Measurements from ENCODE around the gene PLCB1. TPM values are rescaled to one million over a fixed set of nuclear protein-coding genes. Genes with fewer than 3 reads are reported as not detected.

The PLCB1 gene
- total RNA-seq, 1 donor from 2014 or later = 6.3 TPM

DNA sequence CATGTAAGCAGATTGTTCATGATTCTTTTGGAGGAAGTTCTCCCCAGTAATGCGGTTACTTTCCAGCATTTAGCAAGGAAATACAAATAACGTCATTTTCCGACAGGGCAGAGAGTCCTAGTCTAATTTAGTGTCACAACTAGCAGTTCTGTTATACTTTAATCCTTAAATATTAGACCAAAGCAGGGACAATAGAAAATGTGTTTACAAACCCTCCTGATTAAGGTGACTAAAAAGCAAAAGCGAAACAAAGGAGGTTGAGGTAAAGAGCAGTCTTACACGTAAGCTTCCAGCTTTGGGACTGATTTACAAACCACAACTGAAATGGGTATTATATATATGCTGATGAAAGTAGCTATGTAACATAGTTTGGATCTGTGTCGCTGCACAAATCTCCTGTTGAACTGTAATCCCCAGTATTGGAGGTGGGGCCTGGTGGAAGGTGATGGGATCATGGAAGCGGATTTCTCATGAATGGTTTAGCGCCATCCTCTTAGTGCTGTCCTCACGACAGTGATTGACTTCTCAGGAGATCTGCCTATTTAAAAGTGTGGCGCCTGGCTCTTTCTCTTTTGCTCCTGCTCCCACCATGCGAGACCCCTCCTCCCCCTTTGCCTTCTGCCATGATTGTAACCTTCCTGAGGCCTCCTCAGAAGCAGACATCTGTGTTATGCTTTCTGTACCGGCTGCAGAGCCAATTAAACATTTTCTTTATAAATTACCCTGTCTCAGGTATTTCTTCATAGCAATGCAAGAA lies 81.9 kb downstream of the PLCB1 start:
- Histone ChIP-seq H3K27me3 (ENCODE audit: low read depth) (no peaks in the 10 kb centered on the region), H3K9me3 (no peaks in the 10 kb centered on the region), H3K4me3 (peak overlapping the region; percentile 32), H3K27ac (peak overlapping the region; percentile 50), H3K36me3 (no peaks in the 10 kb centered on the region), H3K4me1 (peaks cover 3% of the 10 kb centered on the region)
- ATAC-seq (no peak), DNase-seq (no peak)
- TF ChIP-seq, protein P1, sequence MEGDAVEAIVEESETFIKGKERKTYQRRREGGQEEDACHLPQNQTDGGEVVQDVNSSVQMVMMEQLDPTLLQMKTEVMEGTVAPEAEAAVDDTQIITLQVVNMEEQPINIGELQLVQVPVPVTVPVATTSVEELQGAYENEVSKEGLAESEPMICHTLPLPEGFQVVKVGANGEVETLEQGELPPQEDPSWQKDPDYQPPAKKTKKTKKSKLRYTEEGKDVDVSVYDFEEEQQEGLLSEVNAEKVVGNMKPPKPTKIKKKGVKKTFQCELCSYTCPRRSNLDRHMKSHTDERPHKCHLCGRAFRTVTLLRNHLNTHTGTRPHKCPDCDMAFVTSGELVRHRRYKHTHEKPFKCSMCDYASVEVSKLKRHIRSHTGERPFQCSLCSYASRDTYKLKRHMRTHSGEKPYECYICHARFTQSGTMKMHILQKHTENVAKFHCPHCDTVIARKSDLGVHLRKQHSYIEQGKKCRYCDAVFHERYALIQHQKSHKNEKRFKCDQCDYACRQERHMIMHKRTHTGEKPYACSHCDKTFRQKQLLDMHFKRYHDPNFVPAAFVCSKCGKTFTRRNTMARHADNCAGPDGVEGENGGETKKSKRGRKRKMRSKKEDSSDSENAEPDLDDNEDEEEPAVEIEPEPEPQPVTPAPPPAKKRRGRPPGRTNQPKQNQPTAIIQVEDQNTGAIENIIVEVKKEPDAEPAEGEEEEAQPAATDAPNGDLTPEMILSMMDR (IDR thresholded peaks at IDR 0.05) = no peak
- intact Hi-C loops (cut with DNase I) = no loop called here

DNA sequence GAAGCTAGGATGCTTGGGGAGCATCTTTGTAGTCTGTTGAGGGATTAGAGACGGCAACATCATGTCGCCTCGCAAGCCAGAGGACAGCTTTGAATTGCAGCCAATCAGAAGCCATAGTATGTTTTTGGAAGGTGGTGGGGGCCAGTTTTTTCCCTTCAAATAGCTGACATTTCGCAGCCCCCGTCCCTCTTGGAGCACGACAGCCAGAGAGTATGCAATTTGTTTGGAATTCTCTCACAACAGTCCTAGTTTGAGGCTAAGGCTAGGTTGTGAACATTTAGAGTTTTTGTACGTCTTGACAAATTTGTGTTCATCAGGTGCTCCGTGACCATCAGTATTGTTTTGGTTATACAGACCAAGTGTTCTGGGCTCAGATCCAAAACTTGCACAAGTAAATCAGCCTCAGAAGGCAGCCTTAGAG lies 83.3 kb downstream of the PLCB1 start:
- TF ChIP-seq, protein P1 (IDR thresholded peaks at IDR 0.05) = no peak
- H3K4me1 ChIP-seq = peaks cover 3% of the 10 kb centered on the region
- H3K4me3 ChIP-seq = no peak overlapping the region
- H3K9me3 ChIP-seq = no peaks in the 10 kb centered on the region
- intact Hi-C loops (cut with DNase I) = no loop called here
- no peaks in the 10 kb centered on the region for H3K36me3 ChIP-seq
- ATAC-seq (no peak), DNase-seq (no peak)
- no peaks in the 10 kb centered on the region for H3K27me3 ChIP-seq (ENCODE audit: low read depth)
- no peak overlapping the region for H3K27ac ChIP-seq

DNA sequence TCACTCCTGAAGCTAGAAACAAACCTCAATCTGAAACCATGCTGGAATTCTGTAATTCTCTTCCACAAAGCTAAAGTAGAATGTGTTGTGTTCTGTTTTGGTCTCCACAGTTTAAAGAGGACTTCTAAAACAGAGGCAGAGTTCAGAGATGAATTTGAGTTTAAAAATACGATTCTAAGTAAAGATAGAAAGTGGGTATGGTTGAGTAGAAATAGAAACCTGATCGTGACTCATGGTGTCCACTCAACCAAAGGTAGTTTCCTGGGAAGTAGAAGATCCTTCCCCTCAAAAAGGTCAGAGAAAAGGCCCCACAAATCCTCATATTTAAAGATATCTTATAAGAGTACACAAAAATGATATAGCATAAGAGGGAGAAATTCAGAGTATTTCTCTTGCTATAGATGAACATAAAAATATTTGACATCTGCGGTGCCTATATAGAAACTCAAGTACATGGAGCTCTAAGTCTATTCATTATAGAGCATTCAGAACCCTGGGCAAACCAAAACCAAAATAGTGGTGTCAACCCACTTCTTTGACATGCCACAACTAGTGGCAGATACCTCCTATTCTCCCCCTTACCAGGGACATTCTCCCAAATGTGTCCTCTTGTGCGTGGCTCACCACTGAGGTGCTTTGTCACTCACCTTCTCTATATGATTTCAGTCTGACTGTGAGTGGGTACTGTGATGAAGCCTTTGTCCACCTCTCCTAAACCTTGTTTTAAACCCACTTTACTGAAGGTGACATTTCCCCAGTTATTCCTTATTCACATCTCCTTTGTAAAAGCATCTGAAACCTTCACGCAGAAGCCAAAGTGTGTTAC lies 84.5 kb downstream of the PLCB1 start:
- Histone ChIP-seq H3K9me3 (no peaks in the 10 kb centered on the region), H3K27me3 (ENCODE audit: low read depth) (no peaks in the 10 kb centered on the region), H3K4me1 (peaks cover 3% of the 10 kb centered on the region), H3K4me3 (no peak overlapping the region), H3K27ac (no peak overlapping the region), H3K36me3 (no peaks in the 10 kb centered on the region)
- intact Hi-C loops (cut with DNase I) = no loop called here
- ATAC-seq (no peak), DNase-seq (no peak)
- TF ChIP-seq, protein P1 (IDR thresholded peaks at IDR 0.05) = no peak

DNA sequence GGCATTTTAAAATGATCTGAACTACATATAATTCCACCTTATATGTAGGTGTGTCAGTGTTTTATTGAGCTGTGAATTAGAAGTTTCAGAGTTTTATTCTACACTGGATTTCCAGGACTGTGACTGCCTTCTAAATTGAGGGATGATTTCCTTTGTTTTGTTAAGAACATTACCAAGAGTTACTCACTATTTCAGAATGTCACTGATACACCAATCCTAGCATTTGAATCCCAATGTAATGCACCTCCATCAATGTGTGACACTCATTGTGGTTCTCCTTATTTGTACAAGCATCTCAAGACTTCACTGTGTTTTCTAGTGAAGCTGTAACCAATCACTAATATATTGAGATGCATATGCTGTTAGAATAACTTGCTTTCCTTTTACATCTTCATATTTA lies 86.8 kb downstream of the PLCB1 start:
- no peak for DNase-seq
- H3K27me3 ChIP-seq (ENCODE audit: low read depth) = no peaks in the 10 kb centered on the region
- no peak overlapping the region for H3K4me3 ChIP-seq
- H3K27ac ChIP-seq = no peak overlapping the region
- TF ChIP-seq, protein P1 (IDR thresholded peaks at IDR 0.05) = no peak
- H3K4me1 ChIP-seq = peaks cover 3% of the 10 kb centered on the region
- no peaks in the 10 kb centered on the region for H3K36me3 ChIP-seq
- intact Hi-C loops (cut with DNase I) = no loop called here
- ATAC-seq = no peak
- no peaks in the 10 kb centered on the region for H3K9me3 ChIP-seq

DNA sequence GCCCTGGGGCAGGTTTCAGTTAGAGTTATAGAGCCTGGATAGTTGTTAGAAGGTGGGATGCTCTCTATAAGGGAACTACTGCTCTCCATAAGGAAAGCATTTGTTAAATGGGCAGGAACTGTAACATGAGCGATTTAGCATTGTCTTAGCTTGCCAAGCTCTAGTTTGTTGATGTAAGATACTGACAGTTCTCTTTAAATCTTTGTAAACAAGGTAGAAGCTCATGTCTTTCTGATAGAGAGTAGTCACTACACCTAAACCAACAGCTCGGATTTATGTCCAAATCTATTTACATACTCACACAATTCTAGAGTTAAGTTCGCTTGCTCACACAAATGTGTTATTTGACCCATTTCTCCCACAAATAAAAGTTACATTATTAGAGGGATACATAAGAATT lies 87.3 kb downstream of the PLCB1 start:
- H3K9me3 ChIP-seq = no peaks in the 10 kb centered on the region
- TF ChIP-seq, protein P1 (IDR thresholded peaks at IDR 0.05) = no peak
- no peak overlapping the region for H3K27ac ChIP-seq
- intact Hi-C loops (cut with DNase I) = no loop called here
- no peak for DNase-seq
- H3K27me3 ChIP-seq (ENCODE audit: low read depth) = no peaks in the 10 kb centered on the region
- H3K4me3 ChIP-seq = no peak overlapping the region
- ATAC-seq = no peak
- no peaks in the 10 kb centered on the region for H3K36me3 ChIP-seq
- H3K4me1 ChIP-seq = peaks cover 3% of the 10 kb centered on the region
